ENCODE measurements around the gene MRPS16.
A peak's percentile ranks its signal among the peaks of the same experiment; 100 is the strongest.

The MRPS16 gene

GRCh38 chr10:73234695-73235094, 17.7 kb downstream of the MRPS16 start:
- TF ChIP-seq LEF1 (IDR thresholded peaks at IDR 0.05; ENCODE audit: borderline replicate concordance) (no peak), FOXK2 (IDR thresholded peaks at IDR 0.05) (no peak), CTBP1 (IDR thresholded peaks at IDR 0.05; ENCODE audit: borderline replicate concordance) (no peak), SP1 (IDR thresholded peaks at IDR 0.05) (no peak), ELF4 (IDR thresholded peaks at IDR 0.05) (no peak), ARNT (IDR thresholded peaks at IDR 0.05) (no peak), FOXA1 (IDR thresholded peaks at IDR 0.05) (no peak), NFRKB (IDR thresholded peaks at IDR 0.05) (no peak), BHLHE40 (IDR thresholded peaks at IDR 0.05; ENCODE audit: borderline replicate concordance) (no peak), SUZ12 (IDR thresholded peaks at IDR 0.05) (no peak), ZNF384 (IDR thresholded peaks at IDR 0.05) (no peak)
- CTCF ChIA-PET, result no interaction called here
- no peak for DNase-seq (ENCODE audit: extremely low spot score)
- POLR2A ChIA-PET, result interaction anchor here (3.5 to 4.9 kb wide), 2 partner anchors 12 to 13 kb away, joined by 33 read pairs; partner anchors contain the start of gene DNAJC9

- POLR2A ChIA-PET, result interaction anchor here (1.2 to 3.5 kb wide), 2 partner anchors 13 to 18 kb away, joined by 3 to 33 read pairs; partner anchors contain the start of genes DNAJC9 and MRPS16
- DNase-seq (ENCODE audit: extremely low spot score), result no peak
- CTCF ChIA-PET, result no interaction called here
- TF ChIP-seq PKNOX1 (IDR thresholded peaks at IDR 0.05), result no peak
- no peak for TF ChIP-seq LEF1 (IDR thresholded peaks at IDR 0.05; ENCODE audit: borderline replicate concordance)
- TF ChIP-seq TARDBP (IDR thresholded peaks at IDR 0.05), result no peak
- TF ChIP-seq ARNT (IDR thresholded peaks at IDR 0.05), result no peak
- TF ChIP-seq CTBP1 (IDR thresholded peaks at IDR 0.05; ENCODE audit: borderline replicate concordance), result no peak
- no peak for TF ChIP-seq ZNF384 (IDR thresholded peaks at IDR 0.05)
- no peak for TF ChIP-seq FOXM1 (IDR thresholded peaks at IDR 0.05; ENCODE audit: borderline replicate concordance)
- TF ChIP-seq FOXK2 (IDR thresholded peaks at IDR 0.05), result no peak
- no peak for TF ChIP-seq L3MBTL2 (conservative IDR thresholded peaks at IDR 0.05)
- no peak for TF ChIP-seq ELF4 (IDR thresholded peaks at IDR 0.05)
- no peak for TF ChIP-seq BHLHE40 (IDR thresholded peaks at IDR 0.05; ENCODE audit: borderline replicate concordance)
- no peak for TF ChIP-seq FOXA1 (IDR thresholded peaks at IDR 0.05)
- TF ChIP-seq SUZ12 (IDR thresholded peaks at IDR 0.05), result no peak
- TF ChIP-seq HDGF (IDR thresholded peaks at IDR 0.05; ENCODE audit: borderline replicate concordance), result no peak
- TF ChIP-seq SP1 (IDR thresholded peaks at IDR 0.05), result no peak
- TF ChIP-seq NFRKB (IDR thresholded peaks at IDR 0.05), result no peak
Observed at GRCh38 chr10:73233883-73234282, 18.6 kb downstream of the MRPS16 start.

- TF ChIP-seq PKNOX1 (IDR thresholded peaks at IDR 0.05) (no peak), ARNT (IDR thresholded peaks at IDR 0.05) (no peak), ZNF384 (IDR thresholded peaks at IDR 0.05) (no peak)
- DNase-seq (ENCODE audit: extremely low spot score), result peak; percentile 37
- CTCF ChIA-PET, result no interaction called here
- POLR2A ChIA-PET, result interaction anchor here (1.2 to 3.5 kb wide), 2 partner anchors 14 to 19 kb away, joined by 3 to 33 read pairs; partner anchors contain the start of genes DNAJC9 and MRPS16
Observed at GRCh38 chr10:73232887-73233286, 19.6 kb downstream of the MRPS16 start.

GRCh38 chr10:73229567-73229966, 22.9 kb downstream of the MRPS16 start:
- POLR2A ChIA-PET, result no interaction called here
- CTCF ChIA-PET, result no interaction called here
- no peak for TF ChIP-seq BHLHE40 (IDR thresholded peaks at IDR 0.05; ENCODE audit: borderline replicate concordance)
- no peak for TF ChIP-seq HDGF (IDR thresholded peaks at IDR 0.05; ENCODE audit: borderline replicate concordance)
- TF ChIP-seq CTBP1 (IDR thresholded peaks at IDR 0.05; ENCODE audit: borderline replicate concordance), result no peak
- no peak for TF ChIP-seq PKNOX1 (IDR thresholded peaks at IDR 0.05)
- TF ChIP-seq ELF4 (IDR thresholded peaks at IDR 0.05), result no peak
- TF ChIP-seq LEF1 (IDR thresholded peaks at IDR 0.05; ENCODE audit: borderline replicate concordance), result no peak
- TF ChIP-seq SUZ12 (IDR thresholded peaks at IDR 0.05), result no peak
- no peak for TF ChIP-seq FOXK2 (IDR thresholded peaks at IDR 0.05)
- no peak for TF ChIP-seq FOXA1 (IDR thresholded peaks at IDR 0.05)
- TF ChIP-seq TARDBP (IDR thresholded peaks at IDR 0.05), result no peak
- no peak for TF ChIP-seq L3MBTL2 (conservative IDR thresholded peaks at IDR 0.05)
- TF ChIP-seq SP1 (IDR thresholded peaks at IDR 0.05), result no peak
- TF ChIP-seq FOXM1 (IDR thresholded peaks at IDR 0.05; ENCODE audit: borderline replicate concordance), result no peak
- TF ChIP-seq ZNF384 (IDR thresholded peaks at IDR 0.05), result no peak
- no peak for TF ChIP-seq NFRKB (IDR thresholded peaks at IDR 0.05)
- no peak for TF ChIP-seq ARNT (IDR thresholded peaks at IDR 0.05)
- no peak for DNase-seq (ENCODE audit: extremely low spot score)

- TF ChIP-seq LEF1 (IDR thresholded peaks at IDR 0.05; ENCODE audit: borderline replicate concordance), result no peak
- TF ChIP-seq SUZ12 (IDR thresholded peaks at IDR 0.05), result no peak
- no peak for DNase-seq (ENCODE audit: extremely low spot score)
- ChIA-PET POLR2A (no interaction called here), CTCF (no interaction called here)
Observed at GRCh38 chr10:73228247-73228646, 24.2 kb downstream of the MRPS16 start.

DNA sequence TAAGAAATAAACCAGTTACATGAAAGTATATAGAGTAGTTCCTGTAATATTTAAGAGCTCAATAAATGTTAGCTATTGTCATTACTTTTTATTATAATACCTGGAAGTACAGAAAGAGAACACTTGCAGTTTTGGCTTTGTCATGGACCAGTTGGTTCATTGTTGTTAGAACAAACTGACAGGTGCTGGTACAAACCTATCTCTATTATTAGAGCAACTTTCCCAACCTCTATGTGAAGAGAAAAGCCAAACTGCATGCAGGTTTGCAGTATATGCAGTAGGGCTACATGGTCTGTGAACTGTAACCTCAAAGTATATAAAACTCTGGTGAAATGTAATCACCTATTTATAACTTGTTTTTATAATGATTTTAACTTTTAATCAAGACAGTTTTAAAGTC, 25.8 kb downstream of the MRPS16 start:
- POLR2A ChIA-PET, result interaction anchor here (1.9 kb wide), 1 partner anchor 21 kb away, joined by 4 read pairs; the partner anchor contains the start of gene DNAJC9
- TF ChIP-seq ARNT (IDR thresholded peaks at IDR 0.05), result no peak
- TF ChIP-seq ELF4 (IDR thresholded peaks at IDR 0.05), result no peak
- TF ChIP-seq ZNF384 (IDR thresholded peaks at IDR 0.05), result no peak
- TF ChIP-seq L3MBTL2 (conservative IDR thresholded peaks at IDR 0.05), result no peak
- TF ChIP-seq PKNOX1 (IDR thresholded peaks at IDR 0.05), result no peak
- TF ChIP-seq LEF1 (IDR thresholded peaks at IDR 0.05; ENCODE audit: borderline replicate concordance), result no peak
- TF ChIP-seq CTBP1 (IDR thresholded peaks at IDR 0.05; ENCODE audit: borderline replicate concordance), result no peak
- no peak for TF ChIP-seq BHLHE40 (IDR thresholded peaks at IDR 0.05; ENCODE audit: borderline replicate concordance)
- no peak for TF ChIP-seq NFRKB (IDR thresholded peaks at IDR 0.05)
- TF ChIP-seq TARDBP (IDR thresholded peaks at IDR 0.05), result no peak
- no peak for TF ChIP-seq HDGF (IDR thresholded peaks at IDR 0.05; ENCODE audit: borderline replicate concordance)
- no peak for TF ChIP-seq SUZ12 (IDR thresholded peaks at IDR 0.05)
- CTCF ChIA-PET, result no interaction called here
- DNase-seq (ENCODE audit: extremely low spot score), result no peak
